GM23338 (cell line): ENCODE results near the gene TOMM40L. TPM values are rescaled to one million over a fixed set of nuclear protein-coding genes. Genes with fewer than 3 reads are reported as not detected.

ENCODE experiments used
- ATAC-seq: fragments of 200-7000 bp; cut with Tn5 transposase; 3 replicates; pipeline ENCODE4 v1.9.1; 2020
- DNase-seq: peaks from one replicate; pipeline ENCODE4 v3.0.0-alpha.2; 2015; ENCODE audit warnings: low spot score
- H2AFZ ChIP-seq: fragments of 200-600 bp; sonication (generic); 2 replicates; pipeline ENCODE4 v1.8.0; 2016; ENCODE audit warnings: antibody characterized with exemption, mild to moderate bottlenecking, moderate library complexity
- H3F3A ChIP-seq: fragments of 200-600 bp; sonication (generic); replicated peaks from 2 replicates; pipeline ENCODE4 v1.8.0; 2017; ENCODE audit warnings: antibody characterized with exemption, mixed run types, low read depth
- H3K27ac ChIP-seq: fragments of 200-600 bp; sonication (generic); 2 replicates; pipeline ENCODE4 v1.6.1; 2016; ENCODE audit warnings: low read depth
- H3K27me3 ChIP-seq: fragments of 200-600 bp; sonication (generic); 2 replicates; pipeline ENCODE4 v1.8.0; 2016; ENCODE audit warnings: mild to moderate bottlenecking, mixed run types, moderate library complexity; ENCODE audit not compliant: insufficient read depth
- H3K36me3 ChIP-seq: fragments of 200-600 bp; sonication (generic); 2 replicates; pipeline ENCODE4 v1.8.0; 2016; ENCODE audit warnings: mild to moderate bottlenecking; ENCODE audit not compliant: insufficient read depth
- H3K4me1 ChIP-seq: fragments of 200-600 bp; sonication (generic); 2 replicates; pipeline ENCODE4 v1.8.0; 2016; ENCODE audit warnings: mild to moderate bottlenecking, moderate library complexity; ENCODE audit not compliant: insufficient read depth
- H3K4me2 ChIP-seq: fragments of 200-600 bp; sonication (generic); 2 replicates; pipeline ENCODE4 v1.7.1; 2017; ENCODE audit warnings: mixed run types
- H3K4me3 ChIP-seq: fragments of 200-600 bp; sonication (generic); 2 replicates; pipeline ENCODE4 v1.6.1; 2016; ENCODE audit warnings: mixed run types
- H3K79me2 ChIP-seq: fragments of 200-600 bp; sonication (generic); replicated peaks from 2 replicates; pipeline ENCODE4 v1.8.0; 2017; ENCODE audit warnings: mild to moderate bottlenecking; ENCODE audit not compliant: insufficient read depth
- H3K9me2 ChIP-seq: fragments of 200-600 bp; sonication (generic); 2 replicates; pipeline ENCODE4 v1.8.0; 2017; ENCODE audit not compliant: insufficient read depth
- H4K20me1 ChIP-seq: fragments of 200-600 bp; sonication (generic); replicated peaks from 2 replicates; pipeline ENCODE4 v1.8.0; 2017; ENCODE audit warnings: mild to moderate bottlenecking; ENCODE audit not compliant: insufficient read depth
- H3K27ac Mint-ChIP-seq: 2 replicates; pipeline ENCODE4 v1.8.0; 2020; ENCODE audit warnings: inconsistent platforms, mild to moderate bottlenecking, moderate library complexity, mixed read lengths
- H3K27me3 Mint-ChIP-seq: 3 replicates; pipeline ENCODE4 v1.8.0; 2022; ENCODE audit warnings: low read depth, mild to moderate bottlenecking, moderate library complexity, mixed read lengths, inconsistent platforms; ENCODE audit not compliant: insufficient read depth, poor library complexity
- H3K36me3 Mint-ChIP-seq: 3 replicates; pipeline ENCODE4 v1.8.0; 2021; ENCODE audit warnings: low read depth, mild to moderate bottlenecking, inconsistent platforms, moderate library complexity, mixed read lengths
- H3K4me1 Mint-ChIP-seq: 3 replicates; pipeline ENCODE4 v1.8.0; 2020; ENCODE audit warnings: mild to moderate bottlenecking, inconsistent platforms, mixed read lengths
- H3K4me3 Mint-ChIP-seq: 3 replicates; pipeline ENCODE4 v1.8.0; 2021; ENCODE audit warnings: moderate library complexity, mild to moderate bottlenecking, inconsistent platforms, mixed read lengths
- H3K9me3 Mint-ChIP-seq: 3 replicates; pipeline ENCODE4 v1.8.0; 2020; ENCODE audit warnings: moderate library complexity, mild to moderate bottlenecking, inconsistent platforms, mixed read lengths
- EZH2 ChIP-seq: fragments of 200-600 bp; sonication (generic); IDR thresholded peaks from one replicate; pipeline ENCODE4 v1.8.0; 2017; ENCODE audit warnings: antibody characterized with exemption, mild to moderate bottlenecking, low read depth; ENCODE audit not compliant: unreplicated experiment
- POLR2AphosphoS5 ChIP-seq: IDR thresholded peaks from 2 replicates; pipeline ENCODE4 v1.6.1; 2016; ENCODE audit warnings: antibody characterized with exemption, low read depth
- STAT1 ChIP-seq: IDR thresholded peaks from one replicate; pipeline ENCODE4 v1.6.1; 2016; ENCODE audit warnings: antibody characterized with exemption; ENCODE audit not compliant: unreplicated experiment
- polyA plus RNA-seq: library from polyadenylated mRNA; unstranded; fragments of >200 nt; fragmentation: Nextera tagmentation; extraction: Ambion mirVana; gene quantifications from 2 replicates; pipeline ENCODE4 v1.2.1, GENCODE V29; 2016
- total RNA-seq: library from RNA; depleted of rRNA; stranded (reverse); fragments of >200 nt; shearing (Covaris generic); gene quantifications from 2 replicates; pipeline ENCODE4 v1.2.3, GENCODE V29; 2014
- TF ChIP-seq, protein P1 (sequence below): fragments of 250-450 bp; sonication (Bioruptor Pico); IDR thresholded peaks from 2 replicates; pipeline ENCODE4 v1.5.0; 2020; ENCODE audit warnings: mild to moderate bottlenecking, moderate library complexity
- TF ChIP-seq, protein P2 (sequence below): IDR thresholded peaks from one replicate; pipeline ENCODE4 v1.6.1; 2018; ENCODE audit warnings: antibody characterized with exemption; ENCODE audit not compliant: unreplicated experiment

Gene TOMM40L
- total and polyA plus RNA-seq, 2 experiments from 2014 or later = 6.8 to 12.9 TPM

DNA sequence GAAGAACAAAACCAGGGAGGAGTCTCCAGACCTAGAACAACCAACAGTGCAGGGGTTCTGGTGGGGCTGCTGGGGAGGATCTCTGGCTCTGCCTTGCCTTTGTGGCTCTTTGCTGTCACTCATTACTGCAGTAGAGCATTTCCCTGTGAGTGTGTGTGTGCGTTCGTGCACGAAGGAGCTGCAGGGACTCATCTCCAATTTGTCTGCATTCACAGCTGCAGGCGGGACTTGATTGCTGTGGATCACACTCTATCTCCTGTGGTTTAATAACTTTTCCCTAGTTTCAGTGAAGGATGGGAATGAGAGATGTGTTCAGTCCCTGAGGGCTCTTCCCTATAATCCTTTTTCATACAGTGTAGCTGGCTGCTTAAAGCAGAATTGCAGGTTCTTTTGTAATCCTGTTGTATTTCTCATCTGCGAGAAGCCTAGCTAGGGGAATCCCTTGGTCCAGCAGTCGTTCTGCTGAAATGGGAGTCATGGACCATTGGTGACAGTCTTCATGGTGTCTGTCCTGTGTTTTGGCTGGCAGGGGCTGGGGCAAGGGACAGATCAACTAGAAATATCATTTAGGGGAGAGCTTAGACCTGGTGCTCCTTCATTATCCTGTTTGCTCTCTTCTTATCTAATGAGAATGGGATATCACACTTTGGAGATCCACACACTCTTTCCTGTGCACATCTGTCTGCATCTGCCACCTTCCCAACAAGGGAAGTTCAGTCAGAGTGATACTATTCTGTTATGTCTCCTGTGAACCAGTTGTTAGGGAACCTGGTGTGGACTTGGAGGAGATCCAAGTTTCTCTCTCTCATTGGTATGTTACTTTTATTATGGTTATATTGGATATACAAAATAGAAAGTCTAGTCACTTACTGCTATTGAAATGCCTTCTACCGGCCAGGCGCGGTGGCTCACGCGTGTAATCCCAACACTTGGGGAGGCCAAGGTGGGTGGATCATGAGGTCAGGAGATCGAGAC, 35.7 kb downstream of the TOMM40L start:
- no peaks in the 10 kb centered on the region for H4K20me1 ChIP-seq
- H3K36me3 ChIP-seq = peaks cover 5% of the 10 kb centered on the region; the same call in 1 of the 2 replicates
- H3K9me3 Mint-ChIP-seq = peaks cover 20% of the 10 kb centered on the region
- no peak overlapping the region; the same call in 2 of the 3 replicates for H3K4me3 Mint-ChIP-seq
- H3F3A ChIP-seq = 0 out of 2 replicates have a peak, but pooled peaks cover 7% of the 10 kb centered on the region
- no peak overlapping the region for H3K27ac Mint-ChIP-seq
- H3K27ac ChIP-seq = no peak overlapping the region
- peak overlapping the region; percentile 48; the same call in 1 of the 2 replicates for H3K4me2 ChIP-seq
- ATAC-seq (no peak), DNase-seq (no peak)
- H3K4me1 ChIP-seq = peaks cover 16% of the 10 kb centered on the region
- H3K4me3 ChIP-seq = no peak overlapping the region
- peaks cover 42% of the 10 kb centered on the region for H3K27me3 Mint-ChIP-seq
- H3K36me3 Mint-ChIP-seq = peaks cover 16% of the 10 kb centered on the region
- H3K4me1 Mint-ChIP-seq = peaks cover 27% of the 10 kb centered on the region
- H3K79me2 ChIP-seq = no peaks in the 10 kb centered on the region
- TF ChIP-seq, protein P1, sequence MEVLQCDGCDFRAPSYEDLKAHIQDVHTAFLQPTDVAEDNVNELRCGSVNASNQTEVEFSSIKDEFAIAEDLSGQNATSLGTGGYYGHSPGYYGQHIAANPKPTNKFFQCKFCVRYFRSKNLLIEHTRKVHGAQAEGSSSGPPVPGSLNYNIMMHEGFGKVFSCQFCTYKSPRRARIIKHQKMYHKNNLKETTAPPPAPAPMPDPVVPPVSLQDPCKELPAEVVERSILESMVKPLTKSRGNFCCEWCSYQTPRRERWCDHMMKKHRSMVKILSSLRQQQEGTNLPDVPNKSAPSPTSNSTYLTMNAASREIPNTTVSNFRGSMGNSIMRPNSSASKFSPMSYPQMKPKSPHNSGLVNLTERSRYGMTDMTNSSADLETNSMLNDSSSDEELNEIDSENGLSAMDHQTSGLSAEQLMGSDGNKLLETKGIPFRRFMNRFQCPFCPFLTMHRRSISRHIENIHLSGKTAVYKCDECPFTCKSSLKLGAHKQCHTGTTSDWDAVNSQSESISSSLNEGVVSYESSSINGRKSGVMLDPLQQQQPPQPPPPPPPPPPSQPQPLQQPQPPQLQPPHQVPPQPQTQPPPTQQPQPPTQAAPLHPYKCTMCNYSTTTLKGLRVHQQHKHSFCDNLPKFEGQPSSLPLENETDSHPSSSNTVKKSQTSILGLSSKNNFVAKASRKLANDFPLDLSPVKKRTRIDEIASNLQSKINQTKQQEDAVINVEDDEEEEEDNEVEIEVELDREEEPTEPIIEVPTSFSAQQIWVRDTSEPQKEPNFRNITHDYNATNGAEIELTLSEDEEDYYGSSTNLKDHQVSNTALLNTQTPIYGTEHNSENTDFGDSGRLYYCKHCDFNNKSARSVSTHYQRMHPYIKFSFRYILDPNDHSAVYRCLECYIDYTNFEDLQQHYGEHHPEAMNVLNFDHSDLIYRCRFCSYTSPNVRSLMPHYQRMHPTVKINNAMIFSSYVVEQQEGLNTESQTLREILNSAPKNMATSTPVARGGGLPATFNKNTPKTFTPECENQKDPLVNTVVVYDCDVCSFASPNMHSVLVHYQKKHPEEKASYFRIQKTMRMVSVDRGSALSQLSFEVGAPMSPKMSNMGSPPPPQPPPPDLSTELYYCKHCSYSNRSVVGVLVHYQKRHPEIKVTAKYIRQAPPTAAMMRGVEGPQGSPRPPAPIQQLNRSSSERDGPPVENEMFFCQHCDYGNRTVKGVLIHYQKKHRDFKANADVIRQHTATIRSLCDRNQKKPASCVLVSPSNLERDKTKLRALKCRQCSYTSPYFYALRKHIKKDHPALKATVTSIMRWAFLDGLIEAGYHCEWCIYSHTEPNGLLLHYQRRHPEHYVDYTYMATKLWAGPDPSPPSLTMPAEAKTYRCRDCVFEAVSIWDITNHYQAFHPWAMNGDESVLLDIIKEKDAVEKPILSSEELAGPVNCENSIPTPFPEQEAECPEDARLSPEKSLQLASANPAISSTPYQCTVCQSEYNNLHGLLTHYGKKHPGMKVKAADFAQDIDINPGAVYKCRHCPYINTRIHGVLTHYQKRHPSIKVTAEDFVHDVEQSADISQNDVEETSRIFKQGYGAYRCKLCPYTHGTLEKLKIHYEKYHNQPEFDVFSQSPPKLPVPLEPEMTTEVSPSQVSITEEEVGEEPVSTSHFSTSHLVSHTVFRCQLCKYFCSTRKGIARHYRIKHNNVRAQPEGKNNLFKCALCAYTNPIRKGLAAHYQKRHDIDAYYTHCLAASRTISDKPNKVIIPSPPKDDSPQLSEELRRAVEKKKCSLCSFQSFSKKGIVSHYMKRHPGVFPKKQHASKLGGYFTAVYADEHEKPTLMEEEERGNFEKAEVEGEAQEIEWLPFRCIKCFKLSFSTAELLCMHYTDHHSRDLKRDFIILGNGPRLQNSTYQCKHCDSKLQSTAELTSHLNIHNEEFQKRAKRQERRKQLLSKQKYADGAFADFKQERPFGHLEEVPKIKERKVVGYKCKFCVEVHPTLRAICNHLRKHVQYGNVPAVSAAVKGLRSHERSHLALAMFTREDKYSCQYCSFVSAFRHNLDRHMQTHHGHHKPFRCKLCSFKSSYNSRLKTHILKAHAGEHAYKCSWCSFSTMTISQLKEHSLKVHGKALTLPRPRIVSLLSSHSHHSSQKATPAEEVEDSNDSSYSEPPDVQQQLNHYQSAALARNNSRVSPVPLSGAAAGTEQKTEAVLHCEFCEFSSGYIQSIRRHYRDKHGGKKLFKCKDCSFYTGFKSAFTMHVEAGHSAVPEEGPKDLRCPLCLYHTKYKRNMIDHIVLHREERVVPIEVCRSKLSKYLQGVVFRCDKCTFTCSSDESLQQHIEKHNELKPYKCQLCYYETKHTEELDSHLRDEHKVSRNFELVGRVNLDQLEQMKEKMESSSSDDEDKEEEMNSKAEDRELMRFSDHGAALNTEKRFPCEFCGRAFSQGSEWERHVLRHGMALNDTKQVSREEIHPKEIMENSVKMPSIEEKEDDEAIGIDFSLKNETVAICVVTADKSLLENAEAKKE = no peak
- TF ChIP-seq POLR2AphosphoS5 (no peak), STAT1 (no peak), EZH2 (no peak)
- TF ChIP-seq, protein P2, sequence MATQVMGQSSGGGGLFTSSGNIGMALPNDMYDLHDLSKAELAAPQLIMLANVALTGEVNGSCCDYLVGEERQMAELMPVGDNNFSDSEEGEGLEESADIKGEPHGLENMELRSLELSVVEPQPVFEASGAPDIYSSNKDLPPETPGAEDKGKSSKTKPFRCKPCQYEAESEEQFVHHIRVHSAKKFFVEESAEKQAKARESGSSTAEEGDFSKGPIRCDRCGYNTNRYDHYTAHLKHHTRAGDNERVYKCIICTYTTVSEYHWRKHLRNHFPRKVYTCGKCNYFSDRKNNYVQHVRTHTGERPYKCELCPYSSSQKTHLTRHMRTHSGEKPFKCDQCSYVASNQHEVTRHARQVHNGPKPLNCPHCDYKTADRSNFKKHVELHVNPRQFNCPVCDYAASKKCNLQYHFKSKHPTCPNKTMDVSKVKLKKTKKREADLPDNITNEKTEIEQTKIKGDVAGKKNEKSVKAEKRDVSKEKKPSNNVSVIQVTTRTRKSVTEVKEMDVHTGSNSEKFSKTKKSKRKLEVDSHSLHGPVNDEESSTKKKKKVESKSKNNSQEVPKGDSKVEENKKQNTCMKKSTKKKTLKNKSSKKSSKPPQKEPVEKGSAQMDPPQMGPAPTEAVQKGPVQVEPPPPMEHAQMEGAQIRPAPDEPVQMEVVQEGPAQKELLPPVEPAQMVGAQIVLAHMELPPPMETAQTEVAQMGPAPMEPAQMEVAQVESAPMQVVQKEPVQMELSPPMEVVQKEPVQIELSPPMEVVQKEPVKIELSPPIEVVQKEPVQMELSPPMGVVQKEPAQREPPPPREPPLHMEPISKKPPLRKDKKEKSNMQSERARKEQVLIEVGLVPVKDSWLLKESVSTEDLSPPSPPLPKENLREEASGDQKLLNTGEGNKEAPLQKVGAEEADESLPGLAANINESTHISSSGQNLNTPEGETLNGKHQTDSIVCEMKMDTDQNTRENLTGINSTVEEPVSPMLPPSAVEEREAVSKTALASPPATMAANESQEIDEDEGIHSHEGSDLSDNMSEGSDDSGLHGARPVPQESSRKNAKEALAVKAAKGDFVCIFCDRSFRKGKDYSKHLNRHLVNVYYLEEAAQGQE = peak; percentile 8
- no peaks in the 10 kb centered on the region for H3K9me2 ChIP-seq
- 0 out of 2 replicates have a peak overlapping the region, but pooled peaks have one; percentile 47 for H2AFZ ChIP-seq
- peaks cover 38% of the 10 kb centered on the region for H3K27me3 ChIP-seq
